ES-I3 (cell line): Measurements from ENCODE around the gene GJB2.

ENCODE experiments used
- H3K36me3 ChIP-seq: 2 replicates; pipeline ENCODE4 v1.6.1; 2013; ENCODE audit warnings: mild to moderate bottlenecking, low read length, control low read depth, moderate library complexity; ENCODE audit not compliant: insufficient read depth
- H3K4me1 ChIP-seq: 2 replicates; pipeline ENCODE4 v1.6.1; 2013; ENCODE audit warnings: mild to moderate bottlenecking, control low read depth, low read length; ENCODE audit not compliant: insufficient read depth
- H3K9ac ChIP-seq: 2 replicates; pipeline ENCODE4 v1.6.1; 2013; ENCODE audit warnings: low read depth, mild to moderate bottlenecking, low read length, moderate library complexity
- H3K9me3 ChIP-seq: 2 replicates; pipeline ENCODE4 v1.6.1; 2013; ENCODE audit warnings: mild to moderate bottlenecking, low read length, moderate library complexity; ENCODE audit not compliant: control insufficient read depth, insufficient read depth

GJB2 gene

DNA sequence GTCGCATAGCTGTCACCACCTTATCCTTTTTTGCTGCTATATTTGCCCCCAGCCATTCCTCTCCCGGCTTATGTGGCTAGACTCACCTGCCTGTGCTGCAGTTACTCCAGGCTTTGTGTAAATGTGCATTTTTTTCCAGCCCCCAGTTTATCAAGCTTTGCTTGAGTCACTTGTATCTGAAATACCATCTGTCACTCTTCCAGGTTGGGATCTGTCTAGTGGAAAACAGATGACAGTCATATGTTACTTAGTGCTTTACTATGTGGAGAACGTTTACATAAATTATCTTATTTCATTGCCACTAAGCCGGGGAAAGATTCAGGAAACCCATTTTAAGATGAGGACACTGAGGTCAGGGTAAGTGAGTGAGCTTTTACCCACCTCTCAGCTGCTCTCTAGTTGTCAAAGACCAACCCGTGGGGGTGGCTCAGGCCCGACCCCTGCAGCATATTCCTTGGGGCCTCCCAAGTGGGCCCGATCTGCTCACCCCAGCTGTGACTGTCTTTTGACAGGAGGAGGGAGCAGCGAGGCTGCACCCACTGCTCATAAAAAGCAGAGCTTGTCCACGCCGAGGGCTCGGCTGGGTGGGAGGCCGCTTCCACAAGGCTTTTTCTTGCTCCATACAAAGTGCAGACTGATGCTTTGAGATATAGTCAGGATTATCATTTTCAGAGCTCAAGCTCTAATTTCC is 7.2 kb downstream of the GJB2 start:
- Histone ChIP-seq H3K4me1 (no peaks in the 10 kb centered on the region), H3K36me3 (no peaks in the 10 kb centered on the region), H3K9ac (no peak overlapping the region), H3K9me3 (no peaks in the 10 kb centered on the region)

DNA sequence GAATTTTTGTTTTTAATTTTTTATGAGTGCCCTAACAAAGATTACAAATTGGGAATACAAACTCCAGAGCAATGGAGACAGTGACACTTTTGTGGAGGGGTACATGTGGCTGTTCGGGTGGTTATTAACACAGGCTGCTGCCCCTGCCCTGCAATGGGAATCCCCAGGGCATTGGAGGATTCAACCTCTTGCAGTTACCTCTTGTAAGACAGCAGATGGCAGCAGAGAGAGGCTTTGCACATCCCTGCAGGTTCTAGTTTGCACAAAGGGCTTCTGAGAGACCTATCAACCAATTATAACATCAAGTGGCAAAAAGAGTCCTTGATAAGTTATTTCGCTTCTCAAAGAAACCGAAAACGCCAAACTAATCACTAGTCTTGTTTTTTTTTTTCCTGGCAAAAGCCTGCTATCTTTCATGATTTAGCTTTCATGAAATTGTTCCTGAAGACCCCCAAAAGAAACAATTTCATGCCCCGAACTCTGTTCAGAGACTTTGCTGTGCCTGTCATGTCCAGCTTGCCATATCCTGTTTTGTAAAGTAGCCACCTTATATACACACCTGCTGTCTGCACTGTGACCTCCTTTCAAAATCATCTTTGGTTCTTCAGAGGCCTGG is 10.4 kb downstream of the GJB2 start:
- Histone ChIP-seq H3K9me3 (no peaks in the 10 kb centered on the region), H3K4me1 (no peaks in the 10 kb centered on the region), H3K36me3 (no peaks in the 10 kb centered on the region), H3K9ac (no peak overlapping the region)

DNA sequence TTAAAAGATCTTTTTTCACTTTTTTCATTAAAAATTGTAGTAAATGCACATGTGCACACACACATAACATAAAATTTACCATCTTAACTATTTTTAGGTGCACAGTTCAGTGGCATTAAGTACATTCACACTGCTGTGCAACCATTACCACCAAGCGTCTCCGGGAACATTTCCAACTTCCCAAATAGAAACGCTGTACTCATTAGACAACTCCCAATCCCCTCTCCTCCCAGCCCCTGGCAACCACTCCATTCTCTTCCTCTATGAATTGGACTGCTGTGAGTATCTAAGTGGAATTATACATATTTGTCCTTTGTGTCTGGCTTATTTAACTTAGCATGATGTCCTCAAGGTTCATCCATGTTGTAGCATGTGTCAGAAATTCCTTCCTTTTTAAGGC is 11.6 kb downstream of the GJB2 start:
- no peaks in the 10 kb centered on the region for H3K9me3 ChIP-seq
- no peaks in the 10 kb centered on the region for H3K36me3 ChIP-seq
- no peak overlapping the region for H3K9ac ChIP-seq
- no peaks in the 10 kb centered on the region for H3K4me1 ChIP-seq

DNA sequence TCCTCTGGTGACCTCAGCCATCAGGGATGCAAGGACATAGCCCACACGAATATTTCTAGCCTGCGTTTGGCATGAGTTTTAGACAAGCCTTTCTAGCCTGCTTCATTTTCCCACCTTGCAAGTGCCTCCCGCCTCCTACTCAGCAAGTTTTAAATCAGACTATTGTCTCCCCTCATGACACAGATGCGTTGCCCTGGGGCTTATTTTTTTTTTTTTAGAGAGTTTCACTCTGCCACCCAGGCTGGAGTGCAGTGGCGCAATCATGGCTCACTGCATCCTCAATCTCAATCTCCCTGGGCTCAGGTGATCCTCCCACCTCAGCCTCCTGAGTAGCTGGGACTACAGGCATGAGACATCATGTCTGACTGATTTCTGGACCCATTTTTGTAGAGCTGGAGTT is 14.6 kb downstream of the GJB2 start:
- no peaks in the 10 kb centered on the region for H3K9me3 ChIP-seq
- H3K36me3 ChIP-seq: no peaks in the 10 kb centered on the region
- no peak overlapping the region for H3K9ac ChIP-seq
- H3K4me1 ChIP-seq: no peaks in the 10 kb centered on the region; the same call in none of the 2 replicates

DNA sequence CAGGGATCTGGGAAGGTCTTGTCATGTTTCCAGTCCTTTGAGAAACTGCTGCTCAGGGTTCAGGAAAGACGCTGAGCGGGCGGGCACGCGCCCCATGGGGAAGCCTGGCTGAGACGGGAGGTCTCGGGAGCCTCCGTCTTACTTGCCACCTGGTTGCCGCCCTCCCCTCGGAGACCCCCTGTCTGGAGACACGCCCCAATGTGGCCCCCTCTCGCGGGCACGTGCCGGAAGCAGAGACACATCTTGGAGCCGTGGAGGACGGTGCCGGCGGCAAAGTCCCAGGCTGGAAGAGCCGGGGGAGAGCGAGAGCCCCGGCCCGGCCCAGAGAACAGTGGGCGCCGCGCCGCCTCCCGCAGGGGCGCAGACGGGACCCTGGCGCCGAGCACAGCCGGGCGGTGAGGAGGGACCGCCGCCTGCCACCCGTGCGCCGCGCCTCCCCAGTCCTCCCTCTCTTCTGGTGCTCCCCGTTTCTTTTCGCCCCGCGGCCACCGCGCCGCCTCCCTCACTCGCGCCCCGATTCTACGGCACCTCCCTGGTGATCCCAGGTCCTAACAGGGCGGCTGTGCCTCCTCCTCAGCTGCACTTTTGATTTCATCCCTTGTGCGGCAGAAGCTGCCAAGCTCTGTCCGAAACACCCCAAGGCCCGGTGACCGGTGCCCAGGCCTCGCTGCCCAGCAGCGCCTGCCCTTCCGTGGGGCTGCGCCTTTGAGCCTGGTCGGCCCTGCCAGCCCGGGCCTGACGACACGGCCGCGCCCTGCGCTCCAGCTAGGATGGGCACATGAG is 15.5 kb downstream of the GJB2 start:
- Histone ChIP-seq H3K36me3 (no peaks in the 10 kb centered on the region), H3K9me3 (no peaks in the 10 kb centered on the region), H3K9ac (no peak overlapping the region), H3K4me1 (no peaks in the 10 kb centered on the region; the same call in none of the 2 replicates)

DNA sequence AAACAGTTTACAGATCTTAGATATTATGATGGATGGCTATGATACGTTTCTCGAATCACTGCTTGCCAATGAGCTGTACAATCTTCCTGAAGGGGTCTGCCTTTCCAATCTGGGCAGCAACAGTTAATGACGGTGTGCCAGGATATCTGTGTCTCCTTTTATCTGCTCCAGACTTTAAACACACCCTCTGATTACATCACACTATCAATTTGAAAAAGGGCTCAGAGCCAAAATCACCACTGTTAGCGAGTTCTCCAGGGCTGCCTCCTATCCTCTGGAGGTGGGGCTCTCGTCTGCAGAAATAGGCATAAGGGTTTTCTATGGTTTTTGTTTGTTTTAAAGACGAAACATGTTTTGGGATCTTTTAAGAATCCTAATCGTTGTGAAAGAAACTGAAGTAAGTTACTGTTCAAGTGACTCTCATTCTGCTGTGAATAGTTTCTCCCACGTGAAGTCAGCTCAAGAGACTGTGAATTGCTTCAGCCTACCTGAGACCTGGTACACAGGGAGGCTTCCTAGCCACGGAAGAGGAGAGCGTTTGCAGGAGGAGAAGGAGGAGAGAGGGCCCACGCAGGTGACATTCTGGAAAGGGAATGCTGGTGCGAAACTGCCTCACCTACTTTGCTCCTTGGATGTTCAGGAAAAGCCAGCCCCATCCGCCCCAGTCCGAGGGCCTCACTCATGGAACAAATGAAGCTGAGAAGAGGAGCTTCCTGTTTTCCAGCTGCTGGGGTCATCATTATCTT is 16.7 kb downstream of the GJB2 start:
- no peak overlapping the region for H3K9ac ChIP-seq
- H3K9me3 ChIP-seq: no peaks in the 10 kb centered on the region
- no peaks in the 10 kb centered on the region; the same call in none of the 2 replicates for H3K4me1 ChIP-seq
- no peaks in the 10 kb centered on the region for H3K36me3 ChIP-seq

DNA sequence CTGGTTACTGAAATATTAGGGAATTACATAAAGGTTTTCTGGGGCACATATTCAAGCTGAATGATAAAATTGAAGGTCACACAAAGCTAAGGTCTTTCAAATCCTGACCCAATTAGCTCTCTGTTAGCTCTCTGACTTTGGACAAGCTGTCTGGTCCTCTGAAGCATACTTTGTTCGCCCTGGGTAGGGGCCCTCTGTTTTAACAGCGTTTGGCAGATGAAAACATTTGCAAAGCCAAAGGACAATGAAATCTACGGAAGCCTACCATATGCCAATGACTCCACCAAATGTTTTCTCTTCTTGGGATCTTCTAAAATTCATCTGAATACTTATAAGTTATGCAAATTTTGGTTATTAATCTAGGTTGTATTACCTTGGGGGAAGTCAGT is 17.3 kb downstream of the GJB2 start:
- no peaks in the 10 kb centered on the region for H3K36me3 ChIP-seq
- H3K9ac ChIP-seq: no peak overlapping the region
- H3K4me1 ChIP-seq: no peaks in the 10 kb centered on the region; the same call in none of the 2 replicates
- H3K9me3 ChIP-seq: no peaks in the 10 kb centered on the region

DNA sequence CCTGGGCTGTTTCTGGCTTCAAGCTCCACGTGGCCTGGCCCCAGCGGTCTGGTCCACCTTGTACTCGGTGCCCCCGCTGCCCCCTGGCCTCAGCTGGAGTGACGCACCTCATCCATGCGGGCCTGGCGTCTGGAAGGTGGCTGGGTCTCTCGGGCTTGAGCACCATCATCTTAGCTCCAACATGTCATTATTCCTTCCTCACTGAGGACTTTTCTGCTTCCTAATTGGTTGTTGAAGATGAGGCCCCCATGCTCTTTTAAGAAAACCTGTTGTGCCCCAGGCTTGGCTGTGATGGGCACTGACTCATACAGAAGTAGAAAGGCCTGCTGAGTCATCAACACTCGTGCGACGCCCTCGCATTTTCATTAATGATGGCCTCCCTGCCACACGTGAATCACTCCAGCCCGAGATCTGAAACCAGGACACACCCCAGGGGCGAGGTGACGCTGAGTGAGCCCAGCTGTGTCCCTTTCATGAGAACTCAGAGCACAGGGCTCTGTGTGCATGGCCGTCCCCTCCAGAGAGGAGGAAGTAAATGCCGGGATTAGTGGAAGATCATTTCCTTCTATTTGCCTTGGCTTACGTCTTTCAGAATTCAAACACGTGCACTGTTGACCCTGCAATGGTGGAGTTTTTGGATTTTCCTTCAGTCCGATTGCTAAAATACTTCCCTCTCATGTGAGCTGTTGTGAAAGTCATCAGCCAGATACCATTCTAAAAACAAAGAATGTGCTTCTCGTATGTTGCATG is 17.9 kb downstream of the GJB2 start:
- Histone ChIP-seq H3K4me1 (no peaks in the 10 kb centered on the region; the same call in none of the 2 replicates), H3K9ac (no peak overlapping the region), H3K9me3 (no peaks in the 10 kb centered on the region), H3K36me3 (no peaks in the 10 kb centered on the region)

DNA sequence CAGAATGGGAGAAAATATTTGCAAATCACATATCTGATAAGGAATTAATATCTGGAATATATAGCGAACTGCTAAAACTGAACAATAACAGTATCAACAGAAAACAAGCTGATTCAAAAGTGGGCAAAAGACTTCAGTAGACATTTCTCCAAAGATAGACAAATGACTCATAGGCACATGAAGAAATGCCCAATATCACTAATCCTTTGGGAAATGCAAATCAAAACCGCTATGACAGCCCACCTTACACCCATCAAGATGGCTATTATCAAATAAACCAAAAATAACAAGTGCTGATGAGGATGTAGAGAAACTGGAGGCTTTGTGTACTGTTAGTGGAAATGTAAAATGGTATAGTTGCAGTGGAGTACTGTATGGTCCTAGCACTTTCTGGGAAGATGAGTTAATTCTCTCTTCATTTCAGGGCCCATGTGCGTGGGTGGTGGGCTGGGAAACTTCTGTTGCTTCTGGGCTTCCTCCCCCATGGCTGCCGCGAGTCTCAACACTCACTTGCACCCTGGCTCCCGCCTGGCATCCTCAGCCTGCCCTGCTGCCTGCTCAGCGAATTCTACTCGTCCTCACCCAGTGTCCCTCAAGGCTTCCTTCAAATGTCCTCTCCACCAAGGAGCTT is 19.5 kb downstream of the GJB2 start:
- H3K9me3 ChIP-seq: no peaks in the 10 kb centered on the region
- H3K4me1 ChIP-seq: no peaks in the 10 kb centered on the region; the same call in none of the 2 replicates
- no peaks in the 10 kb centered on the region for H3K36me3 ChIP-seq
- no peak overlapping the region for H3K9ac ChIP-seq

DNA sequence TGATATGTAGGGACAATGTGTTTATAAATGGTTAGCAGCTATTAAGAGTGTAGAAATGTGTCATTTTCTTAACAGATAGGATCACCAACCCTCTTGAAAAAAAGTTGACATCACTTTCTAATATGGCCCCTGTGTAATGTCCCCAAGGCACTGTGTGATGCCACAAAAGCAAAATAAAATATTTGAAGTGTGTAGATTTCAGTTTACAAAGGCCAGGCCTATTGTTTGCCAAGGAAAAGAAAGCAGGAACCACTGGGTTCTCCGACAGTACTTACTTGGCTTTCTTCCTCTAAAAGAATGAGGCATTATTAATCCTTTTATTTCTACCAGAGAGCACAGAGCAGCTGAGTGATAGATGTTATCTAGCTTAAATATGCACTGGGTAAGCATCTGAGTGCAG is 21.4 kb downstream of the GJB2 start:
- H3K4me1 ChIP-seq: peaks cover 3% of the 10 kb centered on the region
- no peak overlapping the region for H3K9ac ChIP-seq

DNA sequence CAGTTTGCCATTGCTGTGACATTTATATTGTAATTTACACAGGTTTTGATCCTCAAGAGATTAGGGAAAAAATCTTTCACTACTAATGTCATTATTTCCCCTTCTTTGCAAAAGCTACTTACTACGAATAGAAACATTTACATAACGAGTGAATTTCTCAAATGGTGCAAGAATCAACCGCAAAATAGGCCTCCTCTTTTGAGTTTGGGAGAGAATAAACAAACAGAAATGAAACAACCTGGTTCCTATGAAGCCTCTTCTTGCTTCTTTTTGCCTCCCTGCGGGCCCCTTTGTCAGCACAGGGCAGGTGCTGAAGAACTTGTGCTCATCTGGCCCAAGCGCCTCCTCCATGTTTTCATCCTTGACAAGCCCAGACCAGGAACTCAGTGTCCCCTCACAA is 21.8 kb downstream of the GJB2 start:
- no peaks in the 10 kb centered on the region for H3K36me3 ChIP-seq
- peaks cover 3% of the 10 kb centered on the region for H3K4me1 ChIP-seq
- no peaks in the 10 kb centered on the region for H3K9me3 ChIP-seq
- H3K9ac ChIP-seq: no peak overlapping the region

More for the DNA sequence above, 21.4 kb downstream of the GJB2 start:
- H3K36me3 ChIP-seq: no peaks in the 10 kb centered on the region
- H3K9me3 ChIP-seq: no peaks in the 10 kb centered on the region

DNA sequence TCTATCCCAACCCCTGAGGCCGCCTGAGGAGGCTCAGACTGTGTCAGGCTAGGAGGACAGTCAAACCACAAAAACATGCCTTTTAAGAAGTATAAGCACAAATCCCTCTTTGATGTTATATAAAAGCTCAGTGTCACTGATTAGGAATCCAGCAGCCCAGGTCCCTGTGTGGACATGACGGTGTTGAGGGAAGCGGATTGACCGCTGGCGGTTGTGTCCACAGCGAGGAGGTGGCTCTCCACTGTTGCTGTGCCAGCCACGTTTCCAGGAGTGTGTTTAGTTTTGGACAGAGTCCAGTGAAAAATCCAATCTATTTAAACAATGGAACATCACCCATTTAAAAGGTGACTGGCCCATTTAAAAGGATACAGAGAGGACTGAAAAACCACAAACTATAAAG is 24.3 kb downstream of the GJB2 start:
- Histone ChIP-seq H3K9me3 (no peaks in the 10 kb centered on the region), H3K4me1 (0 out of 2 replicates have a peak, but pooled peaks cover 3% of the 10 kb centered on the region), H3K36me3 (no peaks in the 10 kb centered on the region), H3K9ac (no peak overlapping the region)

DNA sequence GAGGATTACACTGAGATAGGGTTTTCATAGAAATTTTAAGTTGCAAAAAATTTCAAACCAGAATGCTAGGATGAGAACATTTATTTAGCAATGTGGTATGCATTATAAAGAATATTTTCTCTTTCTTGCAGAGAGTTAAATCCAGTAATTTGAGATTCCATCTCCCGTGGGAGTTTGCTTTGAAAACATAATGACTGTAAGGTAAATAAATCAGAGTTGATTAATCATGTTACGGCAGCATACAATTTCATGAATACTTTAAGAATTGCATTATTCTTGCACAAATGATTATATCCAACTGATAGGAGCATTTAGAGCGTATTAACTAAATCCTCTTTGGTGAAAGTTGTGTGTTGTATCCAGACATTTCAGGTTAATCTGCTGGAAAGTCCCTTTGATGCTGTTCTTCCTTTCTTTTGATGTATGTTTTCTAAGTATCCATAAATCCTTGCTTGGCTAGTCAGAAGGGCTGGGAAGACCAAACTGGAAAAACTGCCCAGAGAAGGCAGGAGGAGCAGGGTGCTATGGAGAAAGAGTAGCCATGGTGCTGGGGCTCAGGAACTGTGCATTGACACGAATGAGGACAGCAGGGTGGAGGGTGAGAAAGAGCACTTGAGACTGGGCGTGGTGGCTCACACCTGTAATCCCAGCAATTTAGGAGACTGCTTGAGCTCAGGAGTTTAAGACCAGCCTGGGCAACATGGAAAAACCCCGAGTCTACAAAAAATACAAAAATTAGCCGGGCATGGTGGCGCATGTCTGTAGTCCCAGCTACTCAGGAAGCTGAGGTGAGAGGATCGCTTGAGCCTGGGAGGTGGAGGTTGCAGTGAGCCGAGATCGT is 27.1 kb downstream of the GJB2 start:
- Histone ChIP-seq H3K36me3 (no peaks in the 10 kb centered on the region), H3K9me3 (no peaks in the 10 kb centered on the region; the same call in 1 of the 2 replicates), H3K9ac (no peak overlapping the region), H3K4me1 (0 out of 2 replicates have a peak, but pooled peaks cover 3% of the 10 kb centered on the region)
